ENCODE measurements around the gene HSPD1.

- TF ChIP-seq EZH2 (IDR thresholded peaks at IDR 0.05) (no peak), POLR2AphosphoS5 (IDR thresholded peaks at IDR 0.05; ENCODE audit: borderline replicate concordance, low read depth, low read length) (no peak)
These were observed 49.2 kb downstream of the HSPD1 start for GRCh38 chr2:197450465-197450864.

Measured in SK-N-MC (cell line).